HG02885 (cell line): ENCODE data around the gene NDFIP1.
"Not testable (repeated sequence)": the region's sequence is repeated elsewhere in the genome, so short reads cannot be mapped to it uniquely, and the experiment has no call there.

Source experiments
- ATAC-seq: cut with Tn5 transposase; IDR thresholded peaks from one replicate; pipeline ENCODE4 v1.9.1; 2021; ENCODE audit warnings: mild to moderate bottlenecking; ENCODE audit not compliant: unreplicated experiment, poor library complexity

Gene NDFIP1

GRCh38 chr5:142150431-142150830, 41.9 kb downstream of the NDFIP1 start:
- ATAC-seq = no peak

GRCh38 chr5:142151436-142152383, 43.1 kb downstream of the NDFIP1 start:
- no peak for ATAC-seq

- ATAC-seq = no peak
Observed at GRCh38 chr5:142152384-142152732, 43.8 kb downstream of the NDFIP1 start.

- ATAC-seq = no peak
Observed at GRCh38 chr5:142153674-142154448, 45.3 kb downstream of the NDFIP1 start.

GRCh38 chr5:142154449-142154841, 45.9 kb downstream of the NDFIP1 start:
- ATAC-seq = not testable (repeated sequence)

GRCh38 chr5:142156839-142157463, 48.4 kb downstream of the NDFIP1 start:
- no peak for ATAC-seq

- ATAC-seq = no peak
Observed at GRCh38 chr5:142159354-142159753, 50.8 kb downstream of the NDFIP1 start.

GRCh38 chr5:142164315-142164714, 55.7 kb downstream of the NDFIP1 start:
- ATAC-seq = no peak

GRCh38 chr5:142166754-142167153, 58.2 kb downstream of the NDFIP1 start:
- no peak for ATAC-seq

- no peak for ATAC-seq
Observed at GRCh38 chr5:142167458-142167857, 58.9 kb downstream of the NDFIP1 start.

- ATAC-seq = no peak
Observed at GRCh38 chr5:142168365-142168764, 59.8 kb downstream of the NDFIP1 start.

GRCh38 chr5:142170254-142170953, 61.8 kb downstream of the NDFIP1 start:
- no peak for ATAC-seq

- no peak for ATAC-seq
Observed at GRCh38 chr5:142171270-142171669, 62.7 kb downstream of the NDFIP1 start.

- ATAC-seq = no peak
Observed at GRCh38 chr5:142175039-142175438, 66.5 kb downstream of the NDFIP1 start.

GRCh38 chr5:142175461-142176142, 67.0 kb downstream of the NDFIP1 start:
- no peak for ATAC-seq

- ATAC-seq = no peak
Observed at GRCh38 chr5:142176255-142176654, 67.7 kb downstream of the NDFIP1 start.

GRCh38 chr5:142178651-142179050, 70.1 kb downstream of the NDFIP1 start:
- no peak for ATAC-seq

GRCh38 chr5:142179776-142180387, 71.3 kb downstream of the NDFIP1 start:
- ATAC-seq = no peak

- ATAC-seq = no peak
Observed at GRCh38 chr5:142181096-142181495, 72.5 kb downstream of the NDFIP1 start.
